HCT116 (cell line): Measurements from ENCODE around the gene FRMD3. TPM values are rescaled to one million over a fixed set of nuclear protein-coding genes. Genes with fewer than 3 reads are reported as not detected.
"Not testable (repeated sequence)": the region's sequence is repeated elsewhere in the genome, so short reads cannot be mapped to it uniquely, and the experiment has no call there.

ENCODE experiments used
- ATAC-seq: fragments of 200-7000 bp; cut with Tn5 transposase; 2 replicates; pipeline ENCODE4 v1.9.1; 2020; ENCODE audit warnings: mild to moderate bottlenecking, moderate library complexity
- BruUV-seq: library from RNA; stranded (reverse); fragments of 400-500 nt; replicated peaks from 2 replicates; lab custom pipeline; 2021; lab: Mats Ljungman, UMichigan
- CTCF ChIA-PET: fragments of 300-600 bp; sonication (Branson Sonifier 250); formaldehyde crosslinking; loops from one replicate; lab custom pipeline; 2021; ENCODE audit warnings: antibody characterized with exemption; lab: Charles Lee
- POLR2A ChIA-PET: fragments of 300-600, 350-600 bp; sonication (Branson Sonifier 250); formaldehyde crosslinking; loops from one replicate; lab custom pipeline; 2021; ENCODE audit warnings: antibody characterized with exemption; lab: Charles Lee
- RAD21 ChIA-PET, 2 experiments: fragments of 300-600 bp; sonication (Branson Sonifier 250); formaldehyde crosslinking; loops; one replicate each; lab custom pipeline; 2023; ENCODE audit warnings: low total read pairs in 2 of 2; ENCODE audit not compliant: uncharacterized antibody in 2 of 2, unreplicated experiment in 2 of 2, low non-redundant PET in 1 of 2; lab: Charles Lee
- DNase-seq: peaks from one replicate; pipeline ENCODE4 v3.0.0-alpha.2; 2010; ENCODE audit warnings: low read depth, low spot score
- H2AFZ ChIP-seq: fragments of 200-600 bp; shearing (Covaris generic), sonication (generic); 2 replicates; pipeline ENCODE4 v1.6.1; 2017; ENCODE audit warnings: low read depth, mixed run types, mixed read lengths, antibody characterized with exemption, low read length; ENCODE audit not compliant: poor library complexity, severe bottlenecking
- H3K27ac ChIP-seq: 2 replicates; pipeline ENCODE4 v1.5.1; 2012; ENCODE audit warnings: low read depth, low read length
- H3K27me3 ChIP-seq: fragments of 200-600 bp; sonication (generic); 2 replicates; pipeline ENCODE4 v1.6.1; 2016; ENCODE audit warnings: mixed run types, low read length, mixed read lengths; ENCODE audit not compliant: insufficient read depth
- H3K36me3 ChIP-seq, 2 experiments: fragments of 200-500 bp in 1 of 2; fragments of 200-600 bp in 1 of 2; sonication (Bioruptor generic) in 1 of 2; sonication (generic) in 1 of 2; 2 replicates each; pipeline versions ENCODE4 v1.5.1 to v1.6.1; 2014 to 2016; ENCODE audit warnings: low read length in 2 of 2, inconsistent platforms in 1 of 2, mixed read lengths in 1 of 2, mixed run types in 1 of 2; ENCODE audit not compliant: insufficient read depth in 2 of 2, control insufficient read depth in 1 of 2
- H3K4me1 ChIP-seq, 2 experiments: fragments of 200-600 bp in 1 of 2; sonication (generic) in 1 of 2; 2 replicates each; pipeline versions ENCODE4 v1.5.1 to v1.6.1; 2012 to 2017; ENCODE audit warnings: low read length in 2 of 2, inconsistent platforms in 1 of 2, mild to moderate bottlenecking in 1 of 2, mixed read lengths in 1 of 2, mixed run types in 1 of 2, moderate library complexity in 1 of 2; ENCODE audit not compliant: insufficient read depth in 2 of 2, control insufficient read depth in 1 of 2
- H3K4me2 ChIP-seq: fragments of 200-600 bp; sonication (generic); 2 replicates; pipeline ENCODE4 v1.6.1; 2017; ENCODE audit warnings: mixed run types, low read length, mixed read lengths
- H3K4me3 ChIP-seq, 2 experiments: fragments of 200-600 bp in 1 of 2; sonication (generic) in 1 of 2; replicated peaks in 1 of 2; 2 replicates each; pipeline ENCODE4 v1.5.1; 2011 to 2016; ENCODE audit warnings: low read length in 2 of 2, control low read depth in 1 of 2, low read depth in 1 of 2, mild to moderate bottlenecking in 1 of 2, mixed read lengths in 1 of 2, mixed run types in 1 of 2
- H3K79me2 ChIP-seq: fragments of 200-600 bp; sonication (generic); 2 replicates; pipeline ENCODE4 v1.6.1; 2017; ENCODE audit warnings: mild to moderate bottlenecking, mixed run types, low read length, moderate library complexity, mixed read lengths; ENCODE audit not compliant: insufficient read depth
- H3K9ac ChIP-seq: fragments of 200-600 bp; sonication (generic); 2 replicates; pipeline ENCODE4 v1.6.1; 2016; ENCODE audit warnings: low read length, mixed read lengths
- H3K9me2 ChIP-seq: fragments of 200-600 bp; sonication (generic), shearing (Covaris generic); 2 replicates; pipeline ENCODE4 v1.6.1; 2017; ENCODE audit warnings: mixed run types, mild to moderate bottlenecking, moderate library complexity; ENCODE audit not compliant: insufficient read depth
- H3K9me3 ChIP-seq, 2 experiments: fragments of 200-500 bp in 1 of 2; fragments of 200-600 bp in 1 of 2; sonication (Bioruptor generic) in 1 of 2; sonication (generic) in 1 of 2; 2 replicates each; pipeline ENCODE4 v1.6.1; 2014 to 2017; ENCODE audit warnings: low read length in 2 of 2, mixed read lengths in 2 of 2, inconsistent platforms in 1 of 2, low read depth in 1 of 2, mild to moderate bottlenecking in 1 of 2, mixed run types in 1 of 2, moderate library complexity in 1 of 2; ENCODE audit not compliant: control insufficient read depth in 1 of 2, insufficient read depth in 1 of 2
- H4K20me1 ChIP-seq: fragments of 200-600 bp; sonication (generic), shearing (Covaris generic); 2 replicates; pipeline ENCODE4 v1.6.1; 2017; ENCODE audit warnings: mixed run types, mild to moderate bottlenecking, moderate library complexity; ENCODE audit not compliant: insufficient read depth
- CEBPB ChIP-seq: IDR thresholded peaks from 2 replicates; pipeline ENCODE4 v1.6.1; 2012; ENCODE audit warnings: low read depth
- EGR1 ChIP-seq: IDR thresholded peaks from 2 replicates; pipeline ENCODE4 v1.6.1; 2012; ENCODE audit warnings: low read depth
- ELF1 ChIP-seq: IDR thresholded peaks from 2 replicates; pipeline ENCODE4 v1.6.1; 2012; ENCODE audit warnings: low read depth, borderline replicate concordance
- EZH2 ChIP-seq: fragments of 200-600 bp; sonication (generic); IDR thresholded peaks from 2 replicates; pipeline ENCODE4 v1.6.1; 2017; ENCODE audit warnings: antibody characterized with exemption, mixed run types
- EZH2phosphoT487 ChIP-seq: fragments of 200-600 bp; IDR thresholded peaks from 2 replicates; pipeline ENCODE4 v1.6.1; 2018; ENCODE audit warnings: antibody characterized with exemption, borderline replicate concordance
- JUND ChIP-seq: IDR thresholded peaks from 2 replicates; pipeline ENCODE4 v1.6.1; 2012
- MAX ChIP-seq: IDR thresholded peaks from 2 replicates; pipeline ENCODE4 v1.6.1; 2012
- REST ChIP-seq: IDR thresholded peaks from 2 replicates; pipeline ENCODE4 v1.6.1; 2012; ENCODE audit warnings: low read depth
- SIN3A ChIP-seq: IDR thresholded peaks from 2 replicates; pipeline ENCODE4 v1.6.1; 2012; ENCODE audit warnings: low read depth
- SP1 ChIP-seq: IDR thresholded peaks from 2 replicates; pipeline ENCODE4 v1.6.1; 2012; ENCODE audit warnings: low read depth
- TCF7L2 ChIP-seq: IDR thresholded peaks from 2 replicates; pipeline ENCODE4 v1.7.0; 2011; ENCODE audit warnings: borderline replicate concordance, inconsistent platforms; ENCODE audit not compliant: insufficient read depth, insufficient read length; ENCODE audit errors: extremely low read depth
- YY1 ChIP-seq: IDR thresholded peaks from 2 replicates; pipeline ENCODE4 v1.6.1; 2011; ENCODE audit warnings: low read length, low read depth, moderate library complexity, mild to moderate bottlenecking; ENCODE audit not compliant: insufficient replicate concordance; ENCODE audit errors: extremely low read depth
- ZBTB33 ChIP-seq: IDR thresholded peaks from 2 replicates; pipeline ENCODE4 v1.6.1; 2011; ENCODE audit warnings: mild to moderate bottlenecking, low read length, moderate library complexity; ENCODE audit not compliant: insufficient replicate concordance; ENCODE audit errors: extremely low read depth
- ZNF274 ChIP-seq: fragments of 200-500 bp; sonication (Bioruptor generic); IDR thresholded peaks from 2 replicates; pipeline ENCODE4 v1.6.1; 2014; ENCODE audit warnings: mild to moderate bottlenecking, low read depth, low read length, inconsistent platforms
- intact Hi-C: fragments of 100-400 bp; cut with micrococcal nuclease; formaldehyde crosslinking; loops from 2 replicates; pipeline ENCODE4 v1.10.0; 2022
- total RNA-seq: library from RNA; stranded (reverse); gene quantifications from one replicate; pipeline ENCODE4 v1.2.1, GENCODE V29; 2021; ENCODE audit not compliant: unreplicated experiment

Gene FRMD3
- total RNA-seq, 1 experiment from 2014 or later = 0.89 TPM

GRCh38 chr9:83520292-83520691 lies 17.9 kb downstream of the FRMD3 start:
- Histone ChIP-seq H3K4me1 (no peaks in the 10 kb centered on the region), H3K27me3 (peaks cover 3% of the 10 kb centered on the region; the same call in 1 of the 2 replicates), H3K79me2 (no peaks in the 10 kb centered on the region), H2AFZ (no peak overlapping the region), H3K9me3 (no peaks in the 10 kb centered on the region), H3K4me3 (no peak overlapping the region), H3K36me3 (no peaks in the 10 kb centered on the region), H4K20me1 (no peaks in the 10 kb centered on the region; the same call in 1 of the 2 replicates), H3K4me2 (no peak overlapping the region), H3K9me2 (no peaks in the 10 kb centered on the region), H3K9ac (no peak overlapping the region), H3K27ac (no peak overlapping the region)
- no peak for DNase-seq
- RAD21 ChIA-PET = interaction anchor here in 1 of 2 experiments (0.7 kb wide), 1 partner anchor 18 kb away, joined by 3 read pairs; the partner anchor contains the start of gene FRMD3
- POLR2A ChIA-PET = no interaction called here
- no peak for ATAC-seq
- BruUV-seq = no TSS peak
- intact Hi-C loops = no loop called here
- CTCF ChIA-PET = no interaction called here
- TF ChIP-seq ZNF274 = no peak
- no peak for TF ChIP-seq MAX
- TF ChIP-seq YY1 = no peak
- TF ChIP-seq CEBPB = no peak
- no peak for TF ChIP-seq REST
- no peak for TF ChIP-seq JUND
- TF ChIP-seq SP1 = no peak
- no peak for TF ChIP-seq SIN3A
- TF ChIP-seq EZH2 = no peak
- no peak for TF ChIP-seq TCF7L2
- TF ChIP-seq EGR1 = no peak
- no peak for TF ChIP-seq EZH2phosphoT487
- no peak for TF ChIP-seq ELF1
- no peak for TF ChIP-seq ZBTB33

- H3K9me2 ChIP-seq, H2AFZ ChIP-seq, CTCF ChIA-PET, H3K27me3 ChIP-seq, H3K9me3 ChIP-seq, ATAC-seq, H4K20me1 ChIP-seq, BruUV-seq, H3K79me2 ChIP-seq, H3K4me3 ChIP-seq, intact Hi-C loops, DNase-seq, H3K4me1 ChIP-seq, POLR2A ChIA-PET, H3K36me3 ChIP-seq, H3K27ac ChIP-seq, H3K9ac ChIP-seq, H3K4me2 ChIP-seq, RAD21 ChIA-PET: not testable (repeated sequence)
These were observed 20.2 kb downstream of the FRMD3 start for GRCh38 chr9:83517980-83518379.
